PC-3 (cell line): ENCODE measurements around the gene PTPRD. TPM values are rescaled to one million over a fixed set of nuclear protein-coding genes. Genes with fewer than 3 reads are reported as not detected.

Source experiments
- ATAC-seq: fragments of 200-7000 bp; cut with Tn5 transposase; 2 replicates; pipeline ENCODE4 v1.9.1; 2020; ENCODE audit warnings: mild to moderate bottlenecking, moderate library complexity
- BruUV-seq: library from RNA; stranded (reverse); fragments of 400-500 nt; replicated peaks from 2 replicates; lab custom pipeline; 2021; lab: Mats Ljungman, UMichigan
- CTCF ChIA-PET: fragments of 300-600 bp; sonication (Branson Sonifier 250); formaldehyde crosslinking; loops from one replicate; lab custom pipeline; 2022; ENCODE audit warnings: antibody characterized with exemption; lab: Charles Lee
- POLR2A ChIA-PET: fragments of 300-600 bp; sonication (Branson Sonifier 250); formaldehyde crosslinking; loops from one replicate; lab custom pipeline; 2022; ENCODE audit warnings: antibody characterized with exemption; ENCODE audit not compliant: unreplicated experiment; lab: Charles Lee
- DNase-seq: peaks from one replicate; pipeline ENCODE4 v3.0.0-alpha.2; 2015
- H2AFZ ChIP-seq: fragments of 300-600 bp; sonication (generic); 2 replicates; pipeline ENCODE4 v1.6.0; 2016; ENCODE audit warnings: antibody characterized with exemption, low read length
- H3F3A ChIP-seq: fragments of 300-600 bp; sonication (generic); one replicate; pipeline ENCODE4 v1.6.0; 2017; ENCODE audit warnings: antibody characterized with exemption, low read length, control low read depth, mild to moderate bottlenecking; ENCODE audit not compliant: unreplicated experiment
- H3K27ac ChIP-seq: fragments of 300-600 bp; sonication (generic); 2 replicates; pipeline ENCODE4 v1.5.1; 2016; ENCODE audit warnings: mild to moderate bottlenecking, low read length
- H3K27me3 ChIP-seq: fragments of 300-600 bp; sonication (generic); 2 replicates; pipeline ENCODE4 v1.6.1; 2016; ENCODE audit warnings: low read length, mixed read lengths
- H3K36me3 ChIP-seq: fragments of 300-600 bp; sonication (generic); 2 replicates; pipeline ENCODE4 v1.6.1; 2016; ENCODE audit warnings: low read depth, mixed run types, low read length, mixed read lengths
- H3K4me1 ChIP-seq: fragments of 300-600 bp; sonication (generic); 2 replicates; pipeline ENCODE4 v1.5.1; 2016; ENCODE audit warnings: low read length; ENCODE audit not compliant: insufficient read depth
- H3K4me2 ChIP-seq: fragments of 300-600 bp; sonication (generic); 2 replicates; pipeline ENCODE4 v1.6.0; 2016; ENCODE audit warnings: low read length
- H3K4me3 ChIP-seq: fragments of 300-600 bp; sonication (generic); 2 replicates; pipeline ENCODE4 v1.5.1; 2016; ENCODE audit warnings: mild to moderate bottlenecking, low read length, mixed read lengths
- H3K79me2 ChIP-seq: fragments of 300-600 bp; sonication (generic); 2 replicates; pipeline ENCODE4 v1.6.1; 2017; ENCODE audit warnings: low read length, mixed read lengths
- H3K9ac ChIP-seq: fragments of 300-600 bp; sonication (generic); 2 replicates; pipeline ENCODE4 v1.6.0; 2016; ENCODE audit warnings: mild to moderate bottlenecking, low read length
- H3K9me2 ChIP-seq: fragments of 300-600 bp; sonication (generic); replicated peaks from 2 replicates; pipeline ENCODE4 v1.6.1; 2016; ENCODE audit warnings: mixed run types, low read length, mixed read lengths
- H3K9me3 ChIP-seq: fragments of 300-600 bp; sonication (generic); 2 replicates; pipeline ENCODE4 v1.6.1; 2016; ENCODE audit warnings: low read length, mixed read lengths
- H4K20me1 ChIP-seq: fragments of 300-600 bp; sonication (generic); 2 replicates; pipeline ENCODE4 v1.6.1; 2016; ENCODE audit warnings: low read length, mixed read lengths
- EZH2 ChIP-seq: fragments of 300-600 bp; sonication (generic); IDR thresholded peaks from one replicate; pipeline ENCODE4 v1.6.1; 2017; ENCODE audit warnings: antibody characterized with exemption, mild to moderate bottlenecking, low read length; ENCODE audit not compliant: unreplicated experiment
- EZH2phosphoT487 ChIP-seq: fragments of 300-600 bp; sonication (generic); IDR thresholded peaks from 2 replicates; pipeline ENCODE4 v1.6.1; 2018; ENCODE audit warnings: mild to moderate bottlenecking, antibody characterized with exemption, low read length, borderline replicate concordance
- intact Hi-C: fragments of 100-400 bp; cut with micrococcal nuclease; formaldehyde crosslinking; loops from 2 replicates; pipeline ENCODE4 v1.9.0; 2023
- total RNA-seq: library from RNA; depleted of rRNA; stranded (reverse); fragments of >200 nt; gene quantifications from 2 replicates; pipeline ENCODE4 v1.2.3, GENCODE V29; 2014
- TF ChIP-seq, protein P1 (sequence below): fragments of 300-600 bp; sonication (generic); conservative IDR thresholded peaks from 2 replicates; pipeline ENCODE4 v1.5.1; 2017; ENCODE audit warnings: antibody characterized with exemption, low read depth, mild to moderate bottlenecking, low read length

The PTPRD gene
- total RNA-seq, 1 experiment from 2014 or later = not detected

DNA sequence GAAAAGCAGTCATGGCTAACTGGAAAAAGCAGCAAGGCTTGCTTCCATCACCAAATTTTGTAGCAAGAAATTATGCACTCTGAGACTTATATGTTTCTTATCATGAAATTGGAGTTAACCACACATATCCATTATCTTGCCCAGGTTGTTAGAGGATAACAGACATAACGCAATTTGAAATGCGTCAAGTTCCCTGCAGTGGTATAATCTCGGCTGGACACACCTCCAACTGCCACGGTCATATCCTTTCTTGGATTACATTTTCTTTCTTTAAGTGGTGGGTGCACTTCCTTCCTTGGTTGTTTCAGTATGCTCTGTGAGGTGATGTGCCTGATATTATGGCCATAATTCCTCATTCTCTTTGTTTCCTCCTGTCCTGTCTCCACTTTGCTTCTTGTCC lies 2118.2 kb downstream of the PTPRD start:
- TF ChIP-seq, protein P1, sequence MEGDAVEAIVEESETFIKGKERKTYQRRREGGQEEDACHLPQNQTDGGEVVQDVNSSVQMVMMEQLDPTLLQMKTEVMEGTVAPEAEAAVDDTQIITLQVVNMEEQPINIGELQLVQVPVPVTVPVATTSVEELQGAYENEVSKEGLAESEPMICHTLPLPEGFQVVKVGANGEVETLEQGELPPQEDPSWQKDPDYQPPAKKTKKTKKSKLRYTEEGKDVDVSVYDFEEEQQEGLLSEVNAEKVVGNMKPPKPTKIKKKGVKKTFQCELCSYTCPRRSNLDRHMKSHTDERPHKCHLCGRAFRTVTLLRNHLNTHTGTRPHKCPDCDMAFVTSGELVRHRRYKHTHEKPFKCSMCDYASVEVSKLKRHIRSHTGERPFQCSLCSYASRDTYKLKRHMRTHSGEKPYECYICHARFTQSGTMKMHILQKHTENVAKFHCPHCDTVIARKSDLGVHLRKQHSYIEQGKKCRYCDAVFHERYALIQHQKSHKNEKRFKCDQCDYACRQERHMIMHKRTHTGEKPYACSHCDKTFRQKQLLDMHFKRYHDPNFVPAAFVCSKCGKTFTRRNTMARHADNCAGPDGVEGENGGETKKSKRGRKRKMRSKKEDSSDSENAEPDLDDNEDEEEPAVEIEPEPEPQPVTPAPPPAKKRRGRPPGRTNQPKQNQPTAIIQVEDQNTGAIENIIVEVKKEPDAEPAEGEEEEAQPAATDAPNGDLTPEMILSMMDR = no peak
- no peak for ATAC-seq
- Histone ChIP-seq H3K27me3 (no peaks in the 10 kb centered on the region), H3K4me3 (no peak overlapping the region), H3K79me2 (no peaks in the 10 kb centered on the region), H2AFZ (no peak overlapping the region), H3K27ac (no peak overlapping the region), H4K20me1 (no peaks in the 10 kb centered on the region), H3K36me3 (no peaks in the 10 kb centered on the region), H3K4me1 (no peaks in the 10 kb centered on the region), H3K9me3 (no peaks in the 10 kb centered on the region), H3F3A (no peaks in the 10 kb centered on the region), H3K9ac (no peak overlapping the region), H3K9me2 (no peaks in the 10 kb centered on the region), H3K4me2 (no peak overlapping the region)
- ChIA-PET CTCF (no interaction called here), POLR2A (no interaction called here)
- intact Hi-C loops = no loop called here
- DNase-seq = no peak
- BruUV-seq = no TSS peak

DNA sequence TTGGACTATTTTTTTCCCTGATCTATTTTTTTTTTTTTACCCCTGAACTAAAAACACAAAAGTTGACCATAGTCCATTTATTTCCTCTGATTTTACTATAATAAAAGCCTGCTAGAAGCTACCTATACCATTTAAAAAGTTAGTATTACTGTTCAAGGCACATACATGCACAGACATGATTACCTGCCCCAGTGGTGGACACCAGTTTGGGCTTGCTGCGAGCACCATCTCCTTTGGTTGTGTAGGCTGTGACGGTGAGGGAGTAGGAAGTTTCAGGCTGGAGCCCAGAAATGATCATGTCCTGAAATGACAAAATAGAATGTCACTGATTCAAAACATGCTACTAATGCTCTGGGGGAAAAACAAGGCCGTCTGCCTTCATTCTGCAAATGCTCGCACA lies 2120.1 kb downstream of the PTPRD start:
- H2AFZ ChIP-seq = no peak overlapping the region
- no peaks in the 10 kb centered on the region for H3F3A ChIP-seq
- no peak overlapping the region for H3K4me2 ChIP-seq
- H4K20me1 ChIP-seq = no peaks in the 10 kb centered on the region
- no peaks in the 10 kb centered on the region for H3K27me3 ChIP-seq
- H3K27ac ChIP-seq = no peak overlapping the region
- no TSS peak for BruUV-seq
- TF ChIP-seq, protein P1 = no peak
- TF ChIP-seq EZH2phosphoT487 (no peak), EZH2 (no peak)
- H3K79me2 ChIP-seq = no peaks in the 10 kb centered on the region
- ChIA-PET CTCF (no interaction called here), POLR2A (no interaction called here)
- H3K9ac ChIP-seq = no peak overlapping the region
- DNase-seq (no peak), ATAC-seq (no peak)
- intact Hi-C loops = no loop called here
- no peaks in the 10 kb centered on the region for H3K9me3 ChIP-seq
- no peaks in the 10 kb centered on the region for H3K36me3 ChIP-seq
- no peak overlapping the region for H3K4me3 ChIP-seq
- no peaks in the 10 kb centered on the region for H3K9me2 ChIP-seq
- H3K4me1 ChIP-seq = no peaks in the 10 kb centered on the region

DNA sequence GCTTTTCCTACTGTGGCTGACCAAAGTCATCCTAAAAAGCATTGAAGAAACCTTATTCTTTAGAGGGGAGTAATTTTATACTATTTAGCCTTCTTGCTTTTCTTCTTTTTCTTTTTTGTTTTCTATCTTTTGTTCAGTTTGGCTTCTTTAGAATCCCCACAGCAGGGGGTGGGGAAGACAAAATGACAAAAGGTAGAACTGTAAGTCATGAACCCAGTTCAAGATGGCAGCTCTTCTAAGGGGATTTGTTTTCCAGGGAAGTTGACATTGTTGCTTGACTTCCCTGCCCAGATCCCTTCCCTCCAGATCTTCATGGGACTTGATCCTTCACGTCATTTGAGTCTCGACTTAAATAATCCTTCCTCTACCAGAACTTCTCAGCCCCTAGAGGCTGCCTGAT lies 2120.8 kb downstream of the PTPRD start:
- Histone ChIP-seq H3F3A (no peaks in the 10 kb centered on the region), H3K4me2 (no peak overlapping the region), H4K20me1 (no peaks in the 10 kb centered on the region), H3K9me2 (no peaks in the 10 kb centered on the region), H3K9me3 (no peaks in the 10 kb centered on the region), H3K27me3 (no peaks in the 10 kb centered on the region), H3K27ac (no peak overlapping the region), H2AFZ (no peak overlapping the region), H3K79me2 (no peaks in the 10 kb centered on the region), H3K9ac (no peak overlapping the region), H3K4me1 (no peaks in the 10 kb centered on the region), H3K36me3 (no peaks in the 10 kb centered on the region), H3K4me3 (no peak overlapping the region)
- DNase-seq (no peak), ATAC-seq (no peak)
- intact Hi-C loops = no loop called here
- TF ChIP-seq, protein P1 = no peak
- TF ChIP-seq EZH2 (no peak), EZH2phosphoT487 (no peak)
- no TSS peak for BruUV-seq
- CTCF ChIA-PET = no interaction called here
- POLR2A ChIA-PET = no interaction called here
